HUES64 (cell line): Measurements from ENCODE around the gene STK39.

Experiments
- H3K27ac ChIP-seq: 2 replicates; pipeline ENCODE4 v1.7.0; 2013; ENCODE audit warnings: low read depth, low read length, inconsistent platforms
- H3K27me3 ChIP-seq: 2 replicates; pipeline ENCODE4 v1.6.1; 2013; ENCODE audit warnings: mild to moderate bottlenecking, low read length; ENCODE audit not compliant: insufficient read depth
- H3K36me3 ChIP-seq: 2 replicates; pipeline ENCODE4 v1.6.1; 2013; ENCODE audit warnings: mild to moderate bottlenecking, low read length; ENCODE audit not compliant: insufficient read depth
- H3K4me1 ChIP-seq: 2 replicates; pipeline ENCODE4 v1.6.1; 2013; ENCODE audit warnings: mild to moderate bottlenecking, low read length, moderate library complexity; ENCODE audit not compliant: insufficient read depth
- H3K4me3 ChIP-seq: 2 replicates; pipeline ENCODE4 v1.5.1; 2013; ENCODE audit warnings: mild to moderate bottlenecking, low read length, moderate library complexity
- H3K9ac ChIP-seq: 2 replicates; pipeline ENCODE4 v1.6.1; 2013; ENCODE audit warnings: mild to moderate bottlenecking, low read depth, low read length
- H3K9me3 ChIP-seq: 2 replicates; pipeline ENCODE4 v1.6.1; 2013; ENCODE audit warnings: low read depth, low read length; ENCODE audit not compliant: insufficient read depth
- WGBS: fragments of 150-250, 120-280 bp; methylation state at CpG from one replicate; pipeline ENCODE4 v1.1.7; 2013; ENCODE audit warnings: missing lambda C conversion rate; 5-methylcytosine and 5-hydroxymethylcytosine counted together

The STK39 gene

DNA sequence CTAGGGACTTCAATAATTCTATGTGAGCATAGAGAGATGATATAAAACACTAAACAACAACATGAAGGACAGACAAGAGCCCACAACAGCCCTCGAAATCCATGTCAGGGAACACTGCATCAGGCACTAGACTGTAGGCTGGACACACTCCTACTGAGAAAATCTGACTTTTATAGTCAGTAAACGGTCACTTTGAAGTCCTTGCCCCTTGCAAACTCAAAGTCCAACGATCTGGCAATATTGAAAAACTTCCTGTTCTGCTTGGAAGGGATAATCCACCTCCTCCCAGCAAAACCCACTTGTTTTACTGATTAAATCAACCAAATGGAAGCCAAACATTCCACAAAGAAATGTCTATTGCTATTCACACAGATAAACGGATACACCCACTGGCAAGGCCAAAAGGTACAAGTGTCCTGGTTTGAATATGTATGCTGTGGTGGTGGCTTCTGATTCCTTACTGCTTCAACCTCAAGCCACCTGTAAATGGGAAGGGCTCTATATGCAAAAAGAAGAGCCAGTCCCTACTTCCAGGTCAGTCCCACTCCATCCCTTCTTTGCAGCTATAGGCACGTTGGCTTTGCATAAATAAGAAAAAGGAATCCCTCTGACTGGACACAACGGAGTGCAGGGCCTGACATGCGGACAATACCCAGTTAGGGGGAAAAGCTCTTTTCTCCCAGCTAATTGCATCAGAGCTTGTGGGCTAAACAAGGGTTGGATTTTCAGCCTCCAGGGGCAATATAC lies 56.6 kb downstream of the STK39 start:
- H3K4me3 ChIP-seq: no peak overlapping the region
- H3K27me3 ChIP-seq: no peaks in the 10 kb centered on the region
- H3K36me3 ChIP-seq: no peaks in the 10 kb centered on the region
- H3K9ac ChIP-seq: no peak overlapping the region
- WGBS: 89% methylated on average over 7 of the region's 7 CpGs
- peaks cover 29% of the 10 kb centered on the region for H3K4me1 ChIP-seq
- no peaks in the 10 kb centered on the region for H3K9me3 ChIP-seq
- no peak overlapping the region for H3K27ac ChIP-seq

DNA sequence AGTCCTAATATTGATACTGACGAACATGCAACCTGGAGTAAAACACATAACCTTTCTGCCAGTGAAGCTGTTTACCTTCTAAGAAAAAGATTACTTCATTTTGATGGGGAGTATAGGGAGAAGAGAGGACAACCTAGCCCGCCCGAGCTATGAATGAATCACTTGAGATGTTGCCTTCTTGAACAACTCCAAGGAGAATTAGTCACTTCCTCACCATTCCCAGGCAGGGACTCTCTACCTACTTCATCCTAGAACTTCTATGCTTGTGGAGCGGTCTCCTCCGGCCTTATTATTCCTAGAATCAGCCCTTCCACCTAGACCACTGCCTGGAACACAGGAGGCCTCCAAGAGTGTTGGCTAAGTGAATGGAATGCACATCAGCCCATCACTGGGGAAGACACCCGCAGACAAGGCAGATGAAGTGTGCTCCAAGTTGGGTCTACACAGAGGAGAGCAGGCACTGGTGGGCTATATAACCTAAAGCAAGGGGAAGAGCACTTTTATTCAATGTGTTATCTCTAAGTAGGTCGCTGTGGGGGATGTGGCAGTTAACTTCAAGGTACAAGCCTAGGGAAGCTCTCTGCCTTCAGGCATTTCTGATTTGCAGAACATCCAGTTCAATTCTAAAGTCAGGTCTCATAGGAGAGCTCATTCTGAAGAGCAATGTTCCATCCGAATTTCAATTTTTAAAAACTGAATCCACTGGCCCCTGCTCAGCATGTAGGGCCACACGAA lies 57.4 kb downstream of the STK39 start:
- peaks cover 34% of the 10 kb centered on the region for H3K4me1 ChIP-seq
- no peaks in the 10 kb centered on the region for H3K9me3 ChIP-seq
- WGBS: 94% methylated on average over 9 of the region's 9 CpGs
- no peaks in the 10 kb centered on the region for H3K27me3 ChIP-seq
- H3K36me3 ChIP-seq: no peaks in the 10 kb centered on the region
- no peak overlapping the region for H3K27ac ChIP-seq
- H3K9ac ChIP-seq: no peak overlapping the region
- H3K4me3 ChIP-seq: no peak overlapping the region

- Histone ChIP-seq H3K9me3 (no peaks in the 10 kb centered on the region), H3K4me3 (no peak overlapping the region), H3K9ac (no peak overlapping the region), H3K36me3 (no peaks in the 10 kb centered on the region), H3K27me3 (no peaks in the 10 kb centered on the region; the same call in 1 of the 2 replicates), H3K4me1 (peaks cover 41% of the 10 kb centered on the region), H3K27ac (no peak overlapping the region)
- 97% methylated on average over 2 of the region's 2 CpGs for WGBS
Measured at GRCh38 chr2:168188002-168188401, 59.4 kb downstream of the STK39 start.

DNA sequence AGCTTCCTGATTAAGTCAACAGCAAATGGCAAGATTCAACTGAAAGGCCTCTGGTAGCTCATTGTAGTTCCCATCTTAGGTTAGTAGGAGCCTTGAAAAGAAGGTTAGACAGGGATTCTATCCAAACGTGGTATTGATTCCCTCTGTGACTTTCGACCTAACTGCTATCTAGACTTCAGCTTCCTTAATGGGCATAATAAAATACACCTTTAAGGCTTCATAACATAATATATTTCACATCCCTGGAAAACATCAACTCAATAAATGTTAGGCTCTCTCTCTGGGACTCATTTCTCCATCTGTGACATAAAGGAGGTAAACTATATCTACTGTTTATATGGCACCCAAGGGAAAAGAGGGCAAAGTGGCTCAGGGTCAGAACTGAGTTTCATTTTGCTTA lies 60.9 kb downstream of the STK39 start:
- no peak overlapping the region for H3K27ac ChIP-seq
- no peaks in the 10 kb centered on the region for H3K9me3 ChIP-seq
- H3K4me1 ChIP-seq: peaks cover 48% of the 10 kb centered on the region
- H3K4me3 ChIP-seq: no peak overlapping the region
- no peaks in the 10 kb centered on the region for H3K36me3 ChIP-seq
- H3K9ac ChIP-seq: no peak overlapping the region
- WGBS: 76% methylated on average over 2 of the region's 2 CpGs
- no peaks in the 10 kb centered on the region; the same call in 1 of the 2 replicates for H3K27me3 ChIP-seq

GRCh38 chr2:168185583-168186274 lies 61.7 kb downstream of the STK39 start:
- no peak overlapping the region for H3K9ac ChIP-seq
- H3K4me3 ChIP-seq: no peak overlapping the region
- no peaks in the 10 kb centered on the region; the same call in 1 of the 2 replicates for H3K27me3 ChIP-seq
- H3K36me3 ChIP-seq: no peaks in the 10 kb centered on the region
- peaks cover 53% of the 10 kb centered on the region for H3K4me1 ChIP-seq
- no peaks in the 10 kb centered on the region for H3K9me3 ChIP-seq
- no peak overlapping the region for H3K27ac ChIP-seq

DNA sequence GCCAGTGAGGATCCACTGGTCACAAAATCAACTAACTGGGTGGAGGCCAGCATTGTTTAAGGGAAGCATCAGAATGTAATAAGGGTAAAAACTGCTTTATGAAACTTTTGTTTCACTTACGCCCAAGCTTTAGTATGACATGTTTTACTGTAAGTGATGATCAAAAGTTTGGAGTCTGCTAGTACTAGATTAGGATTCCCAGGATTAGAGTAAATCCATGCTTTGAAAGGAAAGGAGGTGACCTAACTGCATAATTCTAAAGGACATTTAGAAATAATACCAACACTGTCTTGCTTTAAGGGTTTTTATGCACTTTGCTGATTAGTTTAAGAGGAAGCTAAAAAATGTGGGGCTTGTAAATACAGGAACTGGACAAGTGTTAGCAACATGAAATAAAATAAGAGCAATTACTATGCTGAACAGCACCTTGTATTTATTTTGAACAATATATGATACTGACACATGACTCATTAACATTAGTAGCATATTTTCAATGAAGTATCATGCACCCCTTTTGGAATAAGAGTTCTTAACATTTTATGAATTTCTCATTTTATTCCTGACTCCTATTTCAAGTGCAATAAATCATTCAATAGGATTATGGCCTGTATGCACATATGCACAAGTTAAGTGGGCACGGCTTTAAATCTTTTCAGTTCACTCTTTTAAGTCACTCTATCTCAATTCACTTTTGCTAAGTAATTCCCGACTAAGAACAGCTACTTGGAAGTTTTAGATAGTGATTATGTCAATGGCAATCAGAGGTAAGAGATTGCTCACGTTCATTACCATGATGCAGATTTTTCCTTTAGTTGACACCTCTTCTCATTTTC lies 62.5 kb downstream of the STK39 start:
- Histone ChIP-seq H3K36me3 (no peaks in the 10 kb centered on the region), H3K9ac (no peak overlapping the region), H3K27me3 (no peaks in the 10 kb centered on the region; the same call in 1 of the 2 replicates), H3K4me3 (no peak overlapping the region), H3K4me1 (peaks cover 50% of the 10 kb centered on the region), H3K9me3 (no peaks in the 10 kb centered on the region), H3K27ac (no peak overlapping the region)
- WGBS: 93% methylated on average over 3 of the region's 4 CpGs

DNA sequence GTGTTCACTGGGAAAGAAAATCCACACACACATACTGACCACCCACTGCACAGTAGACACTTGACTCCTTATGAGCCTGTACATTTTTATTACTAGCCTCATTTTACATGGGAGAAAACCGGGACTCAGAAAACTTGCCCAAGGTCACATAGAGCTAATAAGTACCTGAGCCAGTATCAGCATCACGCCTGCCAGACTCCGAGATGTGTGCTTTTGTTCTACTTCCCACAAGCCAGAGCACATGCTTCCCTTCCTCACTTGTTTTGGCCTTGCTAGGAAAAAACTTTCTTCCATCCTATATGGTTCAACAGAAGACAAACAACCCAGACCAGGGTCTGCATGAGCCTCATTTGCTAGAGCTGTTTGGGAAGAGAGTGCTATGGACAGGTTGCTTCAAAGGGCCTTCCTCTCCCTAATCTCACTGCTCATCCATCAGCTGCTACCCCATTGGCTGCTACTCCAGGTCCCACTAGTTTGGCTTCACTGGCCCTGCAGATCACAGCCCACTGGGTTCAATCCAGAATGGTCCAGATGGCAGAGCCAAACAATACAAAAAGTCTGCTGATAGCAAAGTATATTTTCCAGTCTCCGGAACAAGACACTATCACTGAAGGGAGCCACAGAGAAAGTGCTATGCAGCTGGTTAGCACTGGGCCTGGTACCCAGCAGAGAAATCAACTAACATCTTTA lies 63.9 kb downstream of the STK39 start:
- 95% methylated on average over 4 of the region's 4 CpGs for WGBS
- Histone ChIP-seq H3K36me3 (no peaks in the 10 kb centered on the region), H3K4me3 (no peak overlapping the region), H3K27ac (no peak overlapping the region), H3K9ac (no peak overlapping the region), H3K4me1 (peaks cover 63% of the 10 kb centered on the region), H3K9me3 (no peaks in the 10 kb centered on the region), H3K27me3 (no peaks in the 10 kb centered on the region; the same call in 1 of the 2 replicates)

DNA sequence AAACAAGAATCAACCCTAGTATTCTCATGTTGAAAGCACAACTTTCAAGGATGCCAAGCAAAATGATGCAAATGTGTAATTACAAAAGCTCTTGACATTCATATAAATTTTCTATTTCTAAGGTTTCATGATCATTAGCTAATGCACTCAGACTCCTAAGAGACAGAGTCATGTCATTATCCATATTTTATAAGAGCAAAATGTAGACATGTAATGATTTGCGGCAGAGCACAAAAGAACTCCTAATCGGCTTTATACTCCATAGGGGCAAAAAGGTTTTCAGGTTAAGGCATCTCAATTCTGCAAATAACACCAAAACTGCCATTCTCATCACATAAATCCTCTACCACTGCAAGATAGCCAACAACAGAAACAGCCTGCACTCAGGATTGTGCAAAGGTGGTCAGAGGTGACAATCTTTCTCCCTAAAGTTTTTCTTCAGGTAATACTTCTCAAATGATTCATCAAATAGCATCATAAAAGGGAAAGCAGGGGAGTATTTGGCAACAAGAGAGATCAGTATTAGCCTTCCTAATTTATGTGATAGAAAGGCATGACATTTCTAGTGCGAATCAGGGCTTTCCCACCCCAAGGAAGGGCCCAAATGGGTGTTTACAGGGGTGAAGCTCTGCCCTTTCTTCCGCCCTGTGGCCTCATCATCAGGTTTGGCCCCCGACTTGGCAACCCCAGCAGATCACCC lies 64.7 kb downstream of the STK39 start:
- no peak overlapping the region for H3K27ac ChIP-seq
- no peaks in the 10 kb centered on the region for H3K36me3 ChIP-seq
- peaks cover 66% of the 10 kb centered on the region for H3K4me1 ChIP-seq
- no peak overlapping the region for H3K9ac ChIP-seq
- no peaks in the 10 kb centered on the region; the same call in 1 of the 2 replicates for H3K27me3 ChIP-seq
- H3K9me3 ChIP-seq: no peaks in the 10 kb centered on the region
- WGBS: 91% methylated on average over 5 of the region's 5 CpGs
- H3K4me3 ChIP-seq: no peak overlapping the region

DNA sequence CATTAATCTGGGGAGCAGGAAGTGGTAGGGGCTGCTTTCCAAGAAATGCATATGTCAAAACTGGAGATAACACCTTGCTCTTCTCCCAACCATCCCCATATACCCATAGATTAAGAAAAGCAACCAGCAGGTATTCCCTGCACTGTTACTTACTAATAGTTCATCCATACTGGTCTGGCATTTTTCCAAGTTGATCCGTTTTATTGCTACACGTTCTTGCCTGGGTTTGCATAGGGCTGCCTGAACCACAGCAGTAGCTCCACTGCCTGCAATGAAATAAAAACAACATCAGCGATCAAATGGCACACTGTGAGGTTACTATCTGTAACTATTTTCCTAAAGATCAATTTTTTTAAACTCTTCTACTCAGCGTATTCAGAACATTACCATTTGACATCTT lies 65.6 kb downstream of the STK39 start:
- Histone ChIP-seq H3K9me3 (no peaks in the 10 kb centered on the region), H3K4me1 (peaks cover 74% of the 10 kb centered on the region), H3K36me3 (no peaks in the 10 kb centered on the region), H3K27ac (no peak overlapping the region), H3K9ac (no peak overlapping the region), H3K27me3 (no peaks in the 10 kb centered on the region; the same call in 1 of the 2 replicates), H3K4me3 (no peak overlapping the region)
- WGBS: 92% methylated on average over 3 of the region's 4 CpGs

- peak overlapping the region; percentile 60; the same call in 1 of the 2 replicates for H3K27ac ChIP-seq
- H3K4me3 ChIP-seq: no peak overlapping the region
- peaks cover 65% of the 10 kb centered on the region for H3K4me1 ChIP-seq
- no peak overlapping the region for H3K9ac ChIP-seq
- H3K27me3 ChIP-seq: no peaks in the 10 kb centered on the region; the same call in 1 of the 2 replicates
- H3K36me3 ChIP-seq: no peaks in the 10 kb centered on the region
- 96% methylated on average over 3 of the region's 3 CpGs for WGBS
- no peaks in the 10 kb centered on the region for H3K9me3 ChIP-seq
Measured at GRCh38 chr2:168180914-168181313, 66.5 kb downstream of the STK39 start.
